ENCODE data around the gene UBQLNL. TPM values are rescaled to one million over a fixed set of nuclear protein-coding genes. Genes with fewer than 3 reads are reported as not detected.
A peak's percentile ranks its signal among the peaks of the same experiment; 100 is the strongest.

UBQLNL gene
- total and polyA plus RNA-seq, 10 of the 15 experiments (the other 5 are each of a cell fraction or from before 2014, with no cell fraction given) = 0.13 to 1.6 (median 0.37) TPM

- Histone ChIP-seq H3K9me3 (replicated peaks; ENCODE audit: control insufficient read depth, insufficient read depth, low read length) (no peaks in the 10 kb centered on the region), H3K27me3 (replicated peaks in 1 of 2; ENCODE audit: control insufficient read depth in 2 of 2, insufficient read depth in 2 of 2, low read length in 1 of 2) (no peaks in the 10 kb centered on the region), H4K20me1 (ENCODE audit: control insufficient read depth, insufficient read depth) (no peaks in the 10 kb centered on the region), H3K79me2 (ENCODE audit: control insufficient read depth, insufficient read depth, low read length) (no peaks in the 10 kb centered on the region), H2AFZ (ENCODE audit: control insufficient read depth, low read depth, low read length) (no peak overlapping the region), H3K4me1 (ENCODE audit: control insufficient read depth, insufficient read depth, low read length) (no peaks in the 10 kb centered on the region), H3K36me3 (ENCODE audit: control insufficient read depth in 2 of 2, insufficient read depth in 2 of 2, low read length in 1 of 2) (no peaks in the 10 kb centered on the region), H3K27ac (ENCODE audit: control insufficient read depth, insufficient read depth) (no peak overlapping the region), H3K9ac (ENCODE audit: control insufficient read depth, insufficient read depth, low read length) (no peak overlapping the region), H3K4me3 (no peak overlapping the region), H3K4me2 (ENCODE audit: control insufficient read depth, insufficient read depth) (no peak overlapping the region)
- no peak for FAIRE-seq
- ChIA-PET SMC1A (ENCODE audit: uncharacterized antibody, unreplicated experiment) (interaction anchor here (0.8 kb wide), 1 partner anchor 14 kb away, joined by 3 read pairs; no protein-coding TSS in a partner anchor), POLR2A (no interaction called here), RAD21 (ENCODE audit: unreplicated experiment) (interaction anchor here (0.6 to 0.7 kb wide), 2 partner anchors 14 to 17 kb away, joined by 3 to 4 read pairs; no protein-coding TSS in a partner anchor), CTCF (interaction anchor here (2.9 kb wide), 1 partner anchor 24 kb away, joined by 12 read pairs; no protein-coding TSS in a partner anchor)
- ATAC-seq = peak; percentile 89
- WGBS (ENCODE audit: insufficient coverage, insufficient replicate concordance, low lambda C conversion rate, missing lambda C conversion rate) = 35% methylated on average over 6 of the region's 6 CpGs
- no TSS peak for BruUV-seq (replicated peaks)
- intact Hi-C loops (cut with micrococcal nuclease; ENCODE audit: unreplicated experiment) (no loop called here), in situ Hi-C loops (cut with MboI) (no loop called here)
- peak; percentile 24 for DNase-seq (ENCODE audit: low read depth, low spot score)
- peak; percentile 80 for TF ChIP-seq RELB (IDR thresholded peaks at IDR 0.05; ENCODE audit: low read depth)
- no peak for TF ChIP-seq SPI1 (IDR thresholded peaks at IDR 0.05; ENCODE audit: borderline replicate concordance, insufficient read depth, low read depth, low read length)
- TF ChIP-seq HDAC6 (IDR thresholded peaks at IDR 0.05; ENCODE audit: unreplicated experiment) = no peak
- TF ChIP-seq PBX3 (IDR thresholded peaks at IDR 0.05; ENCODE audit: insufficient replicate concordance, low read depth, low read length) = no peak
- no peak for TF ChIP-seq EED (IDR thresholded peaks at IDR 0.05; ENCODE audit: low read depth)
- TF ChIP-seq WRNIP1 (IDR thresholded peaks at IDR 0.05; ENCODE audit: borderline replicate concordance, low read depth, low read length) = no peak
- TF ChIP-seq KAT2A (conservative IDR thresholded peaks at IDR 0.05; ENCODE audit: control insufficient read depth, low read depth, low read length) = no peak
- no peak for TF ChIP-seq NFXL1 (IDR thresholded peaks at IDR 0.05; ENCODE audit: borderline replicate concordance)
- TF ChIP-seq ZNF687 (IDR thresholded peaks at IDR 0.05) = peak; percentile 97
- peak; percentile 97 for TF ChIP-seq ZNF592 (IDR thresholded peaks at IDR 0.05)
- TF ChIP-seq SUZ12 (IDR thresholded peaks at IDR 0.05; ENCODE audit: unreplicated experiment) = no peak
- no peak for TF ChIP-seq SMC3 (IDR thresholded peaks at IDR 0.05; ENCODE audit: borderline replicate concordance, low read length)
Observed at GRCh38 chr11:5500393-5500801, 16.1 kb downstream of the UBQLNL start.
